GM20000 (cell line): ENCODE results near the gene CFAP68.

ENCODE experiments used
- DNase-seq: peaks from one replicate; pipeline ENCODE4 v3.0.0; 2012; ENCODE audit warnings: low spot score
- CTCF ChIP-seq: IDR thresholded peaks from 2 replicates; pipeline ENCODE4 v1.5.1; 2012; ENCODE audit warnings: mild to moderate bottlenecking, control low read depth; ENCODE audit errors: extremely low read depth, missing control alignments

CFAP68 gene

DNA sequence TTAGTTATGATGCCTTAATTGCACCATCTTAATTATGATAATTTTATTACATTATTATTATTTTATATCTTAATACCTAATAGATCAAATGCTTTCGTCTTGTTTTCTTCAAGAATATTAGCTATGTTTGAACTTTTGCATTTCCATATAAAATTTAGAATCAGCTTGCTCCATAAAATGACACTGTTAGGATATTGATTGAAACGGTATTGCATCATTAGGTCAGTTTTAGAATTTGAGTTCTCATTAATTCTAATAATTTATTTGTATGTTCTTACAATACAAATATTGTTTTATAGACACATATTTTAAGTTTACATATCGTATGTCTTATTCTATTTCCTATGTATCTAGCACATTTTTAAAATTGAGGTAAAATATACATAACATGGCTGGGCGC, 6.7 kb downstream of the CFAP68 start:
- no peak for DNase-seq
- no peak for TF ChIP-seq CTCF

- no peak for TF ChIP-seq CTCF
- DNase-seq, result no peak
Observed at GRCh38 chr11:111886844-111887243, 7.5 kb downstream of the CFAP68 start.

DNA sequence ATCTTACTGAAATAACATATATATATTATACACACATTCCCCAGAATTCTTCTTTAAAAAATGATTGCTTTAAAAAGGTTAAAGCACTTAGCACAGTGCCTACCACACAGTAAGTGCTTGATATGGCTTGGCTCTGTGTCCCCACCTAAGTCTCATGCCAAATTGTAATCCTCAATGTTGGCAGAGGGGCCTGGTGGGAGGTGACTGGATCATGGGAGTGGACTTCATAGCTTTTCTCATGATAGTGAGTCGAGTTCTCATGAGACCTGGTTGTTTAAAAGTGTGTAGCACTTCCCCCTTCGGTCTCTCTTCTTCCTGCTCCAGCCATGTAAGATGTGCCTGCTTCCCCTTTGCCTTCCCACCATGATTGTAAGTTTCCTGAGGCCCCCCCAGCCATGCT, 26.1 kb downstream of the CFAP68 start:
- no peak for DNase-seq
- TF ChIP-seq CTCF, result no peak

DNA sequence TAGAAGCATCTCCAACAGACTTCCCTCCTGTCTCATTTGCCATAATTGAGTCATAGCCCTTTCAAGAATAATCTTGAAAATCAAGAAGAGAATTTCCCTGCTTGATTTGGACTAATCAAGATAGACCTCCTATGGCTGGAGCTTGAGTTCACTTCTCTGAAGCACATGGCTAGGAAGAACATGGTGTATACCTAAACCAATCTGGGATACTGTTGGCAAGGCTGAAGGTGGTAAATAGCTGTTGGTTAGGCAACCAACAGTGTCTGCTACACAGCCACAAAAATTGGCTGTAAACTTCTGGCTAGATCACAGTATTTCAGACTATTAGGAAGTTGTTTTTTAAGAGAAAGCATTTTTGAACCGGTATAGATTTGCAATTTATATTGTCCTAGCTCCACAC, 27.3 kb downstream of the CFAP68 start:
- no peak for TF ChIP-seq CTCF

GRCh38 chr11:111908639-111909305, 29.4 kb downstream of the CFAP68 start:
- no peak for TF ChIP-seq CTCF

More for the DNA sequence above, 27.3 kb downstream of the CFAP68 start:
- no peak for DNase-seq

GRCh38 chr11:111909378-111909777, 30.0 kb downstream of the CFAP68 start:
- no peak for TF ChIP-seq CTCF
- no peak for DNase-seq

More at GRCh38 chr11:111908639-111909305, 29.4 kb downstream of the CFAP68 start:
- DNase-seq, result no peak

DNA sequence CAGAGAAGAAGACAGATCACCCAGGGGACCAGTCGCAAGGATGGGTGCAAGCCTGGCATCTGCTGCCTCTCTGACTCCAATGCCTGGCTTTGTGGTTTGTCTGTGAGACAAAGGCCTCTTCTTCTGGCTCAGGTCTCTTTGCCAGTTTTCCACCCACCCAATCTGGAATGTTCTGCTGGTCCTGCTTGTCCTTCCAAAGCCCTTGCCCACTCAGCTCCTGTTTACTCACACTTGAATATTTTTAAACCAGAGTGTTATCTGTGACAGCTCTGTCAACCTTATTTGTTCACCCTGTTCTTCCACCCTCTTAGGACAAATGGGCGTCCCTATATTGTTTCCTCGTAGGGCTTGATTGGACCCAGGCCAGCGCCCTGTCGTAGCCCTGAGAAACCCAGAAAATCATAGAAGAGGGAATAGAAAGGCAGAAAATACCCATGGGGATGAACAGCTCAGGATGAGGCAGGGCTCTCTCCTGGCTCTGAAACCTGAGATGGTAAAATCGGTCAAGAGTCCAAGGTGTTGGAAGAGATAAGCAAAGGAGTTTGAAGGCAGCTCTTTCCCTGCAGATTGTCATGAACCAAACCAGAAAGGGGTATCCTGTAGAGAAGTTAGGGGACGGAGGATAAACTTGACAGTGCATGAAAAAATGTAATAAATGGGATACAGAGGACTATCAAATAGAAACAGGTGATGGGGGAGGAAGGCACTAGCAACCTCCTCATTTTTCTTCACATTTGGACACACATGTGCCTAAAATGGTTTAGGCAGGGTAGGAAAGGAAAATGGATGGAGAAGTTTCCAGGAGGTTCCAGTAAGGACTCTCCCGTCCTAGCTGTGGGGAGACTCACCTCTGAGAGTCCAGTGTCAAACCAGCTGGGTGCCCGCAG, 31.6 kb downstream of the CFAP68 start:
- no peak for TF ChIP-seq CTCF
- no peak for DNase-seq
